Measurements from ENCODE around the gene FAM20B. TPM values are rescaled to one million over a fixed set of nuclear protein-coding genes. Genes with fewer than 3 reads are reported as not detected.

FAM20B gene
- total and polyA plus RNA-seq, 2 experiments from 2014 or later = 10.9 to 16.2 TPM

- TF ChIP-seq, protein P1, sequence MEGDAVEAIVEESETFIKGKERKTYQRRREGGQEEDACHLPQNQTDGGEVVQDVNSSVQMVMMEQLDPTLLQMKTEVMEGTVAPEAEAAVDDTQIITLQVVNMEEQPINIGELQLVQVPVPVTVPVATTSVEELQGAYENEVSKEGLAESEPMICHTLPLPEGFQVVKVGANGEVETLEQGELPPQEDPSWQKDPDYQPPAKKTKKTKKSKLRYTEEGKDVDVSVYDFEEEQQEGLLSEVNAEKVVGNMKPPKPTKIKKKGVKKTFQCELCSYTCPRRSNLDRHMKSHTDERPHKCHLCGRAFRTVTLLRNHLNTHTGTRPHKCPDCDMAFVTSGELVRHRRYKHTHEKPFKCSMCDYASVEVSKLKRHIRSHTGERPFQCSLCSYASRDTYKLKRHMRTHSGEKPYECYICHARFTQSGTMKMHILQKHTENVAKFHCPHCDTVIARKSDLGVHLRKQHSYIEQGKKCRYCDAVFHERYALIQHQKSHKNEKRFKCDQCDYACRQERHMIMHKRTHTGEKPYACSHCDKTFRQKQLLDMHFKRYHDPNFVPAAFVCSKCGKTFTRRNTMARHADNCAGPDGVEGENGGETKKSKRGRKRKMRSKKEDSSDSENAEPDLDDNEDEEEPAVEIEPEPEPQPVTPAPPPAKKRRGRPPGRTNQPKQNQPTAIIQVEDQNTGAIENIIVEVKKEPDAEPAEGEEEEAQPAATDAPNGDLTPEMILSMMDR (IDR thresholded peaks at IDR 0.05; ENCODE audit: low read depth, low read length) = no peak
These were observed 18.5 kb upstream of the FAM20B start for GRCh38 chr1:179007233-179007632.

DNA sequence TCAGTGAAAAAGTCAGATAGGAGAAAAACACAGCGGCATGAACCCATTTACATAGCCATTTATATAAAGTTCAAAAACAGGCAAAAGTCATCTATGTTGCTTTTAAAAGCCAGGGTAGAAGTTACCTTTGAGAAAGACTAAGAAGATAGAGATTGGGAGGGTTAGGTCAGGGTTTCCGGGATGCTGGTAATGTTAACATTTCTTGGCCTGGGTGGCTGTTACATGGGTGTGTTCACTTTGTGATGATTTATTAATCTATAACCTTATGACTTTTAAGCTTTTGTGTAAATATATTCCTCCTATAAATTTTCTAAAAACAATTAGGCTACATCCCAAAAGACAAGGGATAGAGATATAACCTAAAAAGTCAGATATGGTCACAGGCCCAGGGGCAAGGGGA is 15.0 kb upstream of the FAM20B start:
- DNase-seq (ENCODE audit: low read depth in 1 of 2, low spot score in 1 of 2) = no peak
- TF ChIP-seq, protein P1 (IDR thresholded peaks at IDR 0.05; ENCODE audit: low read depth, low read length) = no peak

More at GRCh38 chr1:179007233-179007632, 18.5 kb upstream of the FAM20B start:
- Histone ChIP-seq H3K27me3 (no peaks in the 10 kb centered on the region), H3K4me3 (no peak overlapping the region), H3K27ac (no peak overlapping the region), H3K36me3 (no peaks in the 10 kb centered on the region), H3K9me3 (ENCODE audit: low read depth) (no peaks in the 10 kb centered on the region), H3K4me1 (ENCODE audit: low read depth) (no peaks in the 10 kb centered on the region)
- DNase-seq (ENCODE audit: low read depth in 1 of 2, low spot score in 1 of 2) = no peak

GRCh38 chr1:179012038-179012437 is 13.7 kb upstream of the FAM20B start:
- no peak overlapping the region for H3K4me3 ChIP-seq
- no peaks in the 10 kb centered on the region for H3K27me3 ChIP-seq
- TF ChIP-seq, protein P1 (IDR thresholded peaks at IDR 0.05; ENCODE audit: low read depth, low read length) = no peak
- no peaks in the 10 kb centered on the region for H3K36me3 ChIP-seq
- DNase-seq (ENCODE audit: low read depth in 1 of 2, low spot score in 1 of 2) = peak in 1 of 2 donors; percentile 59
- no peak overlapping the region for H3K27ac ChIP-seq
- H3K4me1 ChIP-seq (ENCODE audit: low read depth) = peaks cover 3% of the 10 kb centered on the region
- no peaks in the 10 kb centered on the region for H3K9me3 ChIP-seq (ENCODE audit: low read depth)

More for the DNA sequence above, 15.0 kb upstream of the FAM20B start:
- Histone ChIP-seq H3K27ac (no peak overlapping the region), H3K4me3 (no peak overlapping the region), H3K9me3 (ENCODE audit: low read depth) (no peaks in the 10 kb centered on the region), H3K36me3 (no peaks in the 10 kb centered on the region), H3K4me1 (ENCODE audit: low read depth) (no peaks in the 10 kb centered on the region), H3K27me3 (no peaks in the 10 kb centered on the region)

GRCh38 chr1:179014123-179014522 is 11.6 kb upstream of the FAM20B start:
- Histone ChIP-seq H3K4me3 (no peak overlapping the region), H3K27ac (no peak overlapping the region), H3K36me3 (no peaks in the 10 kb centered on the region), H3K27me3 (no peaks in the 10 kb centered on the region), H3K9me3 (ENCODE audit: low read depth) (no peaks in the 10 kb centered on the region), H3K4me1 (ENCODE audit: low read depth) (peaks cover 4% of the 10 kb centered on the region)
- TF ChIP-seq, protein P1 (IDR thresholded peaks at IDR 0.05; ENCODE audit: low read depth, low read length) = no peak
- DNase-seq (ENCODE audit: low read depth in 1 of 2, low spot score in 1 of 2) = no peak

DNA sequence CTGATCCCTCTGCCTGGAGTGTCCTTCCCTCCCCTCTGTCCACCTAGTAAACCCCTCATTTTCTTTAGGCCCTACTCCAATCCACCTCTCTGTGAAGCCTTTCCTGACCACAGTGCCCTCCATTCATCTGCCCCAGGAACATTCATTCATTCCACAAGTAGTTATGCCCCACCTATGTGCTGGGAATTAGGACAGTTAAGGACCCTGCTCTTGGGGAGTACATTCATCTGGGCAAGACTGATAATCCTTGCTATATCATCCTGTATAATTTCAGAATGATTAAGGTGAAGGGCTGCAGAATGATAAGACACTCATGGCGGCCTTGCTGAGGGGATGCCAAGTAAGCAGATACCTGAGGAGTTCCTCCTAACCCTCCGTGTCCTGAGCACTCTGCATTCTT is 10.3 kb upstream of the FAM20B start:
- Histone ChIP-seq H3K27ac (no peak overlapping the region), H3K9me3 (ENCODE audit: low read depth) (no peaks in the 10 kb centered on the region), H3K4me1 (ENCODE audit: low read depth) (peaks cover 4% of the 10 kb centered on the region), H3K27me3 (no peaks in the 10 kb centered on the region), H3K36me3 (no peaks in the 10 kb centered on the region), H3K4me3 (no peak overlapping the region)
- DNase-seq (ENCODE audit: low read depth in 1 of 2, low spot score in 1 of 2) = no peak
- TF ChIP-seq, protein P1 (IDR thresholded peaks at IDR 0.05; ENCODE audit: low read depth, low read length) = no peak

Data from cardiac muscle cell (in vitro differentiated cells and primary cell).